HG03439 (cell line): ENCODE data around the gene ENOX2.
"Not testable (repeated sequence)": the region's sequence is repeated elsewhere in the genome, so short reads cannot be mapped to it uniquely, and the experiment has no call there.

Experiments used
- ATAC-seq: cut with Tn5 transposase; IDR thresholded peaks from one replicate; pipeline ENCODE4 v1.9.1; 2021; ENCODE audit warnings: mild to moderate bottlenecking, moderate library complexity; ENCODE audit not compliant: unreplicated experiment

ENOX2 gene

GRCh38 chrX:130902783-130903613, at the start of gene ENOX2:
ENOX2 (minus strand) TSS chrX:130903209; CDS start chrX:130703216, 199,993 bp downstream.
- peak; percentile 100 for ATAC-seq

- ATAC-seq = peak; percentile 97
These were observed 49.4 kb upstream of the ENOX2 start for GRCh38 chrX:130952266-130953043.

- ATAC-seq = no peak
These were observed 41.2 kb upstream of the ENOX2 start for GRCh38 chrX:130944230-130944629.

- no peak for ATAC-seq
These were observed 34.1 kb upstream of the ENOX2 start for GRCh38 chrX:130937101-130937500.

GRCh38 chrX:130933358-130933757, 30.3 kb upstream of the ENOX2 start:
- no peak for ATAC-seq

DNA sequence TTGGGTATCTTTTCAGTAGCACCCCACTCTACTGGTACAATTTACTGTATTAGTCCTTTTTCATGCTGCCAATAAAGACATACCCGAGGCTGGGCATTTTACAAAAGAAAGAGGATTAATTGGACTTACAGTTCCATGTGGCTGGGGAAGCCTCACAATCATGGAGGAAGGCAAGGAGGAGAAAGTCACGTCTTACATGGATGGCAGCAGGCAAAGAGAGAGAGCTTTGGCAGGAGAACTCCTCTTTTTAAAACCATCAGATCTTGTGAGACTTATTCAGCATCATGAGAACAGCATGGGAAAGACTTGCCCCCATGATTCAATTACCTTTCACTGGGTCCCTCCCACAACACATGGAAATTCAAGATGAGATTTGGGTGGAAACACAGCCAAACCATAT, 17.4 kb upstream of the ENOX2 start:
- ATAC-seq = not testable (repeated sequence)

- not testable (repeated sequence) for ATAC-seq
These were observed 16.7 kb upstream of the ENOX2 start for GRCh38 chrX:130919676-130920075.

GRCh38 chrX:130918498-130918897, 15.5 kb upstream of the ENOX2 start:
- ATAC-seq = not testable (repeated sequence)

DNA sequence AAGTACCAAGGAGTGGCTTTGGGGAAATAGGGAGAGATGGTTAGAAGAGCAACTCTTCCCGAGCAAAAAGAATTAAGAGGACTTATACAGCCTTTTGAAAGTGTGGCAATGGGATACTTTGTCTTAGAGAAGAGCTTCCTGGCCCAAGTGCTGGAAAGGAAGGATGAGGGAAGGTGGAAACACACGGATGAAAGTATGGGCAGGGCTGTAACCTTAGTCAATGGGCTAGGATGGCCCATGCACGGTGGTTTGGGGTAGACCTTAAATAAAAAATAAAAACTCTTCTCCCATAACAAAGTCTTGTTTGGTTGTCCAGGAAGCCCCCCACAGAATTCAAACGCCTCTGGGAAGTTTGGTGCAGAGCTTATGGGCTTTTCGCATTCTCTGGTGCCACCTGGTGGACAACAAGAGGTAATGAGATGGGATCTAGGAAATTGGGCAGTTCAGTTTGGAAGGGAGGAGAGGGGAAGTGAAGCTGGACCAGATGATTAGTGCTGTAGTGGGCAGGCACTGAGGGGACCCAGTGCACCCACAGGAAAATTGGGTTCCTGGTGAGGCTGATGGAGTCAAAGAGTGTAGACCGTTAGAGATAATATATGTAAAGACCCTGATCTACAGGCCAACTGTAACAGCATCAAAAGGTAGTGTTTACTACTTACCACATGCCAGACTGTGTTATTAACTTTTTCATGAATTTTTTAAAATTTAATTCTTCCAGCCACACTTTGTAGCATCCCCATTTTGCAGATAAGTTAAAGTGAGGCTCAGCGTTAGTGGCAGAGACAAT, 13.8 kb upstream of the ENOX2 start:
- no peak for ATAC-seq

DNA sequence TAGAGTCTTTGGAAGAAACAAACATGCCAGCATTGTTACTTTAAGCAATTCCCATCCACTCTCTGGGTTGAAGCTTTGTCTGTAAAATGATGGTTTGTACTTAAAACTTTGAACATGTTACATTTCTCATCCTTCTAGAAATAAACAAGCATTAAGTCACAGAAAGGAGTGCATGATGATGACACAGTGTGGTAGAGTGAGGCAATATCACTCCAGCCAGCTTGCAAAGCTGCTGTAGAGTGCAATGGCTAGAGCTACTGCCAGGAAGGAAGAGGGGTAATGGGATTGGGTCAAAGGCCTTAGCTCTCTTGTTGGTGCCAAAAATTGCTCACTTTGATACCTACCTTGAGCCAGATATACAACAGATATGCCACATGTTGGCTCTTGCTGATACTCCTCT, 12.3 kb upstream of the ENOX2 start:
- ATAC-seq = no peak

GRCh38 chrX:130909469-130910136, 6.6 kb upstream of the ENOX2 start:
- no peak for ATAC-seq

GRCh38 chrX:130906776-130907175, 3.8 kb upstream of the ENOX2 start:
- ATAC-seq = no peak

GRCh38 chrX:130902446-130902782, 595 bp downstream of the ENOX2 start:
- no peak for ATAC-seq

DNA sequence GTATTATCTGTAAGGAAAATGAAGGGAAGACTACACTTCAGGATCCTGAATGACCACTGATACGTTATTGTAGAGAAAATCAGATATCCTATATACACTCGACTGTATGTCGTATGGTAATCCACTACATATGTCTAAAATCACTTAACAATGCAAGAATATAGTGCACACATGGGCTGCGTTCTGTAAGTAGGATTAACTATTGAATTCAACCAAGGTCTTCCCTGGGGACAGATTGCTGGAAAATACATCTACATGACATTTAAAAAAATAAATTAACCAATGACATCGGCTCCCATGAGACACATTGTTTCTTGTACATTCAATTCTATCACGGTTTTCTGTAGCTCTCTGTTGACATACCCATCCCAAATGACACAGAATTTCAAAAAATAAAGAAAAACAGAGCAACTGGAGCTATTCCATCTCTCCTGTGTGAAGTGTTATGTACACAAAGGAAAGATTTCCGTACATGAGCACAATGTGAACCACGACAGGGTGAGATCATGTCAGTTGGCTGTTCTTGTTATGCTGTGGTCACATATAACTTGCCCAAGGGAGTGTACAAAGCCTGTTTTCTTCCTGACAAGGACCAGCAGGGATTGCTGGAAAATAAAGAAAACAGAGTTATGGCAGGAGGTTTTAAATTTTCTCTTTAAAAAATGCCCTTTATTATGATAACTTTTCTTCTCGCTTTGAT, 6.1 kb downstream of the ENOX2 start:
- ATAC-seq = no peak

DNA sequence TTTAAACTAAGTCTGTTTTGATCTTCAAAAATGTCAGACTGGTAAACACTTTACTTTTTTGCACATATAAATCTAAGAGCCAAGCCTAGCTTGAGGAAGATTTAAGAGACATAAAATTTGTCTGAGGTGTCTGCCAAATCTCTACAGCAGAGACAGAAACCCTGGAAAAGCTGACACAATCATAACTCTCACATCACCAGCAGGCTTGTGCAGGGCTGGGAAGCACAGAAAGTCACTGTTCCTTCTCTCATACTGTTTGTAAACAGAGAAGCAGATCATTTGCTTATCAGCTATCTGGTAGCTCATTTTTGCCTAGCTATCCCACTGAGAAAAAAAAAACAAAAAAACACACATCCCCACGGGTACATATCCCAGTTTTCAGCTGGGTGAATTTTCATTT, 7.0 kb downstream of the ENOX2 start:
- ATAC-seq = no peak

- ATAC-seq = no peak
These were observed 7.7 kb downstream of the ENOX2 start for GRCh38 chrX:130895299-130895698.

DNA sequence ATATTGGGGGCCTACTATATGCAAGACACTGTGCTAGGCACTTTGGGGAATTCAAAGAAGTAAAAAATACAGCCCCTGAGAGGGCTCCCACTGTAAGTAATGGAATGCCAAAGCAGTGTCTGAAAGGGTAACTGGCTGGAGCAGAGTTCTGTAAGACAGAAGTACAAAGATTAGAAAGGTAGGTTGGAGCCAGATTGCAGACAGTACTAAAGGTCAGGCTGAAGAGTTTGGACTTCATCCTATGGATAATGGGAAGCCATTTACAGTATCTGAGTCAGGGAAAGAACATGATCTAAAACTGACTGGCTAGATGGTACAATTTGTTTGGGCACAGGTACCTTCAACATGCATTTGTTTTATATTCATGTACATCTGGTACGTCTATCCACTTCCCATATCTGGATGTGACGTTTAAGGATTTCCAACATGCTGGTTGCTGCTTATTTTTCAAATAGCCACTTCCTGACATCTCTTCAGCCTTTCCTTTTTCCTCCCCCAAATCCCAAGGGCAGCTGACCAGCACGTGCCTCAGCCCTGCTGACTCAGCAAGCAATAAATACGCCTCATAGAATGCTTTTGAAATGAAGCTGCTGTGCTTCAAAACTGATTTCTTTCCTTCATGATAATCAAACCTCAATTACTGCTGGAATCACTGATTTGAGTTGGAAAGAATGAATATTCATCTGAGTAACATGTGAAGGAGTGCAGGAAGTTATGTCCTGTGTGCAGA, 9.5 kb downstream of the ENOX2 start:
- no peak for ATAC-seq

GRCh38 chrX:130887376-130887775, 15.6 kb downstream of the ENOX2 start:
- ATAC-seq = no peak

DNA sequence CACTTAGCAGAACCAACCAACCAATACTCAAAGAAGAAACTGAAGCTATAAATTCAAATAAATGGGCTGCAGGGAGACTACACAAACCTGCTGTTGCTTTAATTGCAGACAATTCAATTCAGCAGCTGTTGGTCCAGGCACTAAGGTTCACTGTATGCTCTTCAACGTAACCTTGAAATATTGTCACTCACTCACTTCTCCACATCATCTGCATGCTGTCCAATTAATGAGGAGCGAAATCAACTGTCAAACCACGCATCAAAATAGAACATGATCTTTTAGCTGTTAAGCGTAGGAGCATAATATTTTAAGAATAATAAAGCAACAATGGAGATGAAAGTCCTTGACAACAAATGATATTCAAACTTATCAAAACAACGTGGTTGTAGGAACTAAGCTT, 17.0 kb downstream of the ENOX2 start:
- ATAC-seq = no peak

GRCh38 chrX:130885508-130885907, 17.5 kb downstream of the ENOX2 start:
- ATAC-seq = no peak
